DOHH2 (cell line): ENCODE results near the gene ZNRF3.

Experiments used
- H3F3A ChIP-seq: fragments of 200-600 bp; sonication (generic), shearing (Covaris generic); 2 replicates; pipeline ENCODE4 v1.6.0; 2016; ENCODE audit warnings: antibody characterized with exemption, mild to moderate bottlenecking; ENCODE audit not compliant: control insufficient read depth, insufficient read depth
- H3K27ac ChIP-seq: fragments of 200-600 bp; sonication (generic); 2 replicates; pipeline ENCODE4 v1.5.1; 2014; ENCODE audit warnings: low read depth, mild to moderate bottlenecking, low read length, moderate library complexity
- H3K27me3 ChIP-seq: fragments of 200-600 bp; sonication (generic); 2 replicates; pipeline ENCODE4 v1.6.1; 2014; ENCODE audit warnings: mild to moderate bottlenecking, low read length, mixed read lengths; ENCODE audit not compliant: control insufficient read depth
- H3K36me3 ChIP-seq: fragments of 200-600 bp; sonication (generic); 2 replicates; pipeline ENCODE4 v1.6.1; 2014; ENCODE audit warnings: mild to moderate bottlenecking, low read length, moderate library complexity, mixed read lengths; ENCODE audit not compliant: control insufficient read depth
- H3K4me1 ChIP-seq: fragments of 200-600 bp; sonication (generic); 2 replicates; pipeline ENCODE4 v1.6.1; 2014; ENCODE audit warnings: mild to moderate bottlenecking, low read length, mixed read lengths; ENCODE audit not compliant: control insufficient read depth
- H3K4me2 ChIP-seq: fragments of 200-600 bp; sonication (generic); 2 replicates; pipeline ENCODE4 v1.6.0; 2014; ENCODE audit warnings: mild to moderate bottlenecking, low read length, moderate library complexity
- H3K4me3 ChIP-seq: fragments of 200-600 bp; sonication (generic); 2 replicates; pipeline ENCODE4 v1.5.1; 2014; ENCODE audit warnings: mild to moderate bottlenecking, low read length, mixed read lengths
- H3K79me2 ChIP-seq: fragments of 200-600 bp; sonication (generic); 2 replicates; pipeline ENCODE4 v1.6.1; 2014; ENCODE audit warnings: mild to moderate bottlenecking, low read length, mixed read lengths; ENCODE audit not compliant: control insufficient read depth
- H3K9me2 ChIP-seq: fragments of 200-600 bp; sonication (generic); replicated peaks from 2 replicates; pipeline ENCODE4 v1.6.1; 2014; ENCODE audit warnings: mild to moderate bottlenecking, low read length, mixed read lengths; ENCODE audit not compliant: control insufficient read depth
- H3K9me3 ChIP-seq: fragments of 200-600 bp; sonication (generic); 2 replicates; pipeline ENCODE4 v1.6.1; 2014; ENCODE audit warnings: antibody characterized with exemption, low read length, mixed read lengths; ENCODE audit not compliant: control insufficient read depth, insufficient read depth
- H4K20me1 ChIP-seq: fragments of 200-600 bp; sonication (generic); 2 replicates; pipeline ENCODE4 v1.6.0; 2014; ENCODE audit warnings: low read depth, mild to moderate bottlenecking, antibody characterized with exemption, low read length, moderate library complexity; ENCODE audit not compliant: control insufficient read depth, insufficient read depth
- CTCF ChIP-seq: fragments of 200-600 bp; sonication (generic); IDR thresholded peaks from one replicate; pipeline ENCODE4 v1.5.1; 2014; ENCODE audit warnings: antibody characterized with exemption, mild to moderate bottlenecking, low read depth, low read length; ENCODE audit not compliant: poor library complexity, severe bottlenecking
- EZH2phosphoT487 ChIP-seq: fragments of 200-600 bp; sonication (generic); IDR thresholded peaks from 2 replicates; pipeline ENCODE4 v1.6.1; 2017; ENCODE audit warnings: borderline replicate concordance, mild to moderate bottlenecking, antibody characterized with exemption, low read length, moderate library complexity, mixed read lengths

ZNRF3 gene

GRCh38 chr22:28931844-28932567, 48.6 kb downstream of the ZNRF3 start:
- no peaks in the 10 kb centered on the region for H3F3A ChIP-seq

GRCh38 chr22:28933321-28933720, 49.9 kb downstream of the ZNRF3 start:
- no peak overlapping the region for H3K27ac ChIP-seq
- peaks cover 18% of the 10 kb centered on the region; the same call in 1 of the 2 replicates for H3K27me3 ChIP-seq
- H3K4me2 ChIP-seq: no peak overlapping the region
- H3K9me2 ChIP-seq: no peaks in the 10 kb centered on the region
- no peaks in the 10 kb centered on the region for H4K20me1 ChIP-seq
- H3K4me3 ChIP-seq: no peak overlapping the region
- no peaks in the 10 kb centered on the region for H3K4me1 ChIP-seq
- H3K79me2 ChIP-seq: no peaks in the 10 kb centered on the region
- no peaks in the 10 kb centered on the region for H3F3A ChIP-seq
- no peak for TF ChIP-seq CTCF
- no peak for TF ChIP-seq EZH2phosphoT487
- no peaks in the 10 kb centered on the region for H3K36me3 ChIP-seq
- H3K9me3 ChIP-seq: no peaks in the 10 kb centered on the region

More at GRCh38 chr22:28931844-28932567, 48.6 kb downstream of the ZNRF3 start:
- H3K27me3 ChIP-seq: peaks cover 18% of the 10 kb centered on the region; the same call in 1 of the 2 replicates
- no peak overlapping the region for H3K4me2 ChIP-seq
- TF ChIP-seq CTCF (no peak), EZH2phosphoT487 (no peak)
- H4K20me1 ChIP-seq: no peaks in the 10 kb centered on the region
- no peaks in the 10 kb centered on the region for H3K36me3 ChIP-seq
- H3K27ac ChIP-seq: no peak overlapping the region
- H3K9me3 ChIP-seq: no peaks in the 10 kb centered on the region
- H3K4me1 ChIP-seq: no peaks in the 10 kb centered on the region
- H3K79me2 ChIP-seq: no peaks in the 10 kb centered on the region
- no peaks in the 10 kb centered on the region for H3K9me2 ChIP-seq
- H3K4me3 ChIP-seq: no peak overlapping the region

- H3K4me2 ChIP-seq: no peak overlapping the region
Measured at GRCh38 chr22:28934026-28934425, 50.7 kb downstream of the ZNRF3 start.

More at GRCh38 chr22:28934026-28934425, 50.7 kb downstream of the ZNRF3 start:
- H3K27me3 ChIP-seq: peaks cover 20% of the 10 kb centered on the region; the same call in 1 of the 2 replicates
- H3K4me3 ChIP-seq: no peak overlapping the region
- H3K9me2 ChIP-seq: no peaks in the 10 kb centered on the region
- H3F3A ChIP-seq: no peaks in the 10 kb centered on the region
- no peaks in the 10 kb centered on the region for H3K36me3 ChIP-seq
- no peak for TF ChIP-seq CTCF
- TF ChIP-seq EZH2phosphoT487: no peak
- no peaks in the 10 kb centered on the region for H4K20me1 ChIP-seq
- no peaks in the 10 kb centered on the region for H3K4me1 ChIP-seq
- no peaks in the 10 kb centered on the region for H3K79me2 ChIP-seq
- H3K27ac ChIP-seq: no peak overlapping the region
- H3K9me3 ChIP-seq: no peaks in the 10 kb centered on the region
